ENCODE data around the gene ZACN.

- TF ChIP-seq CTCF (IDR thresholded peaks at IDR 0.05; ENCODE audit: insufficient read depth, low read length, poor library complexity, severe bottlenecking) (no peak), EZH2phosphoT487 (conservative IDR thresholded peaks at IDR 0.05; ENCODE audit: low read length) (no peak)
Measured at GRCh38 chr17:76033139-76033538, 45.8 kb upstream of the ZACN start.
